Spleen (tissue), 11 donors: ENCODE measurements around the gene GRAMD1B. TPM values are rescaled to one million over a fixed set of nuclear protein-coding genes. Genes with fewer than 3 reads are reported as not detected.

Experiments
- DNase-seq: peaks from one replicate; pipeline ENCODE4 v3.0.0-alpha.2; 2020
- H3K27ac ChIP-seq, 8 donors: fragments of 200-600 bp; sonication (generic) in 7 of 8; 1 replicate in 4 of 8; 2 replicates in 4 of 8; pipeline versions ENCODE4 v1.5.0 to v1.8.0; 2016 to 2021; ENCODE audit warnings: inconsistent platforms in 4 of 8, mild to moderate bottlenecking in 4 of 8, moderate library complexity in 1 of 8
- H3K27me3 ChIP-seq, 7 donors: fragments of 200-600 bp; sonication (generic) in 6 of 7; replicated peaks in 1 of 7; 1 replicate in 4 of 7; 2 replicates in 3 of 7; pipeline versions ENCODE4 v1.5.0 to v1.8.0; 2016 to 2021; ENCODE audit warnings: inconsistent platforms in 3 of 7, mild to moderate bottlenecking in 1 of 7
- H3K36me3 ChIP-seq, 6 donors: fragments of 200-600 bp; sonication (generic) in 5 of 6; 1 replicate in 4 of 6; 2 replicates in 2 of 6; pipeline versions ENCODE4 v1.5.0 to v1.8.0; 2016 to 2021; ENCODE audit warnings: inconsistent platforms in 2 of 6
- H3K4me1 ChIP-seq, 6 donors: fragments of 200-600 bp; sonication (generic) in 5 of 6; 1 replicate in 3 of 6; 2 replicates in 3 of 6; pipeline versions ENCODE4 v1.5.0 to v1.8.0; 2016 to 2021; ENCODE audit warnings: inconsistent platforms in 3 of 6
- H3K4me3 ChIP-seq, 8 donors: fragments of 200-600 bp; sonication (generic) in 7 of 8; 1 replicate in 4 of 8; 2 replicates in 4 of 8; pipeline versions ENCODE4 v1.5.0 to v1.8.0; 2016 to 2021; ENCODE audit warnings: inconsistent platforms in 4 of 8, mild to moderate bottlenecking in 4 of 8, moderate library complexity in 2 of 8
- H3K9me3 ChIP-seq, 8 donors: fragments of 200-600 bp; sonication (generic) in 7 of 8; 1 replicate in 4 of 8; 2 replicates in 4 of 8; pipeline versions ENCODE4 v1.5.0 to v1.8.0; 2016 to 2021; ENCODE audit warnings: inconsistent platforms in 4 of 8
- POLR2A ChIP-seq, 3 donors: fragments of 450-650 bp; IDR thresholded peaks; one replicate each; pipeline ENCODE4 v1.5.1; 2017; ENCODE audit warnings: antibody characterized with exemption in 3 of 3, mild to moderate bottlenecking in 1 of 3
- POLR2AphosphoS5 ChIP-seq, 3 donors: sonication (generic); formaldehyde crosslinking; IDR thresholded peaks; one replicate each; pipeline ENCODE4 v1.5.1; 2017; ENCODE audit warnings: antibody characterized with exemption in 3 of 3
- WGBS, 5 donors: extraction: QIAGEN DNeasy Blood & Tissue Kit in 3 of 5; methylation state at CpG; one replicate each; pipeline versions ENCODE4 v1.1.5 to v1.1.7; 2013 to 2018; 5-methylcytosine and 5-hydroxymethylcytosine counted together
- intact Hi-C: fragments of 100-400 bp; cut with DNase I; formaldehyde crosslinking; loops from one replicate; pipeline ENCODE4 v1.15.0; 2023; ENCODE audit warnings: low total_unique reads
- polyA plus RNA-seq, 3 donors: library from polyadenylated mRNA; stranded (reverse); fragments of 200-250 nt; gene quantifications; one replicate each; pipeline ENCODE4 v1.2.1, GENCODE V29; 2013
- total RNA-seq, 7 donors: library from RNA; depleted of rRNA in 3 of 7; stranded (reverse); fragments of >200 nt in 3 of 7; fragmentation: NEBNext Ultra II Directional in 4 of 7; extraction: Animal tissue kit (Norgen Biotek cat#: 25700) in 4 of 7; gene quantifications; one replicate each; pipeline versions ENCODE4 v1.1.0 to v1.2.1, GENCODE V29; 2016 to 2021
- TF ChIP-seq, protein P1 (sequence below), 11 experiments: fragments of 200-600 bp in 7 of 11; fragments of 450-650 bp in 4 of 11; sonication (generic) in 4 of 11; IDR thresholded peaks in 8 of 11; conservative IDR thresholded peaks in 3 of 11; 1 replicate in 7 of 11; 2 replicates in 4 of 11; pipeline versions ENCODE4 v1.4.0 to v1.8.0; 2016 to 2021; ENCODE audit warnings: antibody characterized with exemption in 11 of 11, inconsistent platforms in 4 of 11, mild to moderate bottlenecking in 1 of 11
- donor health status: healthy with polysubstance abuse.
- donor health status: DM: no; HTN: no; CAD: no; lungs with moderate emphysema.
- donor health status: DM: no; HTN: no; CAD: no.
- donor health status: Bipolar disorder and iron deficiency.
- donor health status: healthy.
- donor health status: DM: no; HTN: no; CAD: no.
- donor health status: DM: yes; HTN: yes; CAD: no.

The GRAMD1B gene
- total and polyA plus RNA-seq, 10 donors, result 1.7 to 15.6 (median 7.5) TPM

- DNase-seq, result no peak
- H3K27ac ChIP-seq, result no peak overlapping the region
- no peaks in the 10 kb centered on the region for H3K36me3 ChIP-seq
- WGBS, 5 donors, result 38 to 54% (median 44%) methylated on average over 4 of the region's 4 CpGs
- peaks cover 0 to 71% (median 19%) of the 10 kb centered on the region in 6 donors for H3K4me1 ChIP-seq
- intact Hi-C loops, result no loop called here
- no peaks in the 10 kb centered on the region for H3K9me3 ChIP-seq
- H3K27me3 ChIP-seq, result peaks cover 0 to 8% (median 0%) of the 10 kb centered on the region in 7 donors
- TF ChIP-seq POLR2A (IDR thresholded peaks at IDR 0.05) (no peak), POLR2AphosphoS5 (IDR thresholded peaks at IDR 0.05) (no peak)
- TF ChIP-seq, protein P1, sequence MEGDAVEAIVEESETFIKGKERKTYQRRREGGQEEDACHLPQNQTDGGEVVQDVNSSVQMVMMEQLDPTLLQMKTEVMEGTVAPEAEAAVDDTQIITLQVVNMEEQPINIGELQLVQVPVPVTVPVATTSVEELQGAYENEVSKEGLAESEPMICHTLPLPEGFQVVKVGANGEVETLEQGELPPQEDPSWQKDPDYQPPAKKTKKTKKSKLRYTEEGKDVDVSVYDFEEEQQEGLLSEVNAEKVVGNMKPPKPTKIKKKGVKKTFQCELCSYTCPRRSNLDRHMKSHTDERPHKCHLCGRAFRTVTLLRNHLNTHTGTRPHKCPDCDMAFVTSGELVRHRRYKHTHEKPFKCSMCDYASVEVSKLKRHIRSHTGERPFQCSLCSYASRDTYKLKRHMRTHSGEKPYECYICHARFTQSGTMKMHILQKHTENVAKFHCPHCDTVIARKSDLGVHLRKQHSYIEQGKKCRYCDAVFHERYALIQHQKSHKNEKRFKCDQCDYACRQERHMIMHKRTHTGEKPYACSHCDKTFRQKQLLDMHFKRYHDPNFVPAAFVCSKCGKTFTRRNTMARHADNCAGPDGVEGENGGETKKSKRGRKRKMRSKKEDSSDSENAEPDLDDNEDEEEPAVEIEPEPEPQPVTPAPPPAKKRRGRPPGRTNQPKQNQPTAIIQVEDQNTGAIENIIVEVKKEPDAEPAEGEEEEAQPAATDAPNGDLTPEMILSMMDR (IDR thresholded peaks at IDR 0.05 in 8 of 11, conservative IDR thresholded peaks at IDR 0.05 in 3 of 11), result no peak
- H3K4me3 ChIP-seq, result no peak overlapping the region
Observed at GRCh38 chr11:123480290-123480815, 50.3 kb downstream of the GRAMD1B start.

DNA sequence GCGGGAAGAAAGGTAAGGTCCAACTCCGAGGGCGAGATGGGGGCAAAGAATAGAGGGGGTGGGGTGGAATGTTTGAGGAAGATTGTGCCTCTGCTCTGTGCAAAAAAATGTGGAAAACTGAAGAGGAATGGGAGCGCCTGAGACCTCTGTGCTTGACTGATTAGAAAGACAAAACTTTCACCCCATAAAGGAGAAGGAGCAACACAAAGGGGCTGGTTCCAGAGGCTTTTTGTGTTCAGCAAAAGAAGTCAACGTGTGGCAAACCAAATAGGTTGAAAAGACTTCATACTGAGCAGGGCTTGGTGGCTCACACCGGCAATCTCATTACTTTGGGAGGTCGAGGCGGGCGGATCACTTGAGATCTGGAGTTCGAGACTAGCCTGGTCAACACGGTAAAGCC lies 50.8 kb downstream of the GRAMD1B start:
- Histone ChIP-seq H3K36me3 (no peaks in the 10 kb centered on the region), H3K27me3 (peaks cover 0 to 11% (median 0%) of the 10 kb centered on the region in 7 donors), H3K4me1 (peaks cover 0 to 65% (median 19%) of the 10 kb centered on the region in 6 donors), H3K4me3 (no peak overlapping the region), H3K9me3 (no peaks in the 10 kb centered on the region), H3K27ac (no peak overlapping the region)
- intact Hi-C loops, result no loop called here
- WGBS, 5 donors, result 58 to 82% (median 67%) methylated on average over 11 of the region's 11 CpGs
- TF ChIP-seq POLR2A (IDR thresholded peaks at IDR 0.05), result no peak
- no peak for TF ChIP-seq POLR2AphosphoS5 (IDR thresholded peaks at IDR 0.05)
- TF ChIP-seq, protein P1 (IDR thresholded peaks at IDR 0.05 in 8 of 11, conservative IDR thresholded peaks at IDR 0.05 in 3 of 11), result no peak
- DNase-seq, result no peak

DNA sequence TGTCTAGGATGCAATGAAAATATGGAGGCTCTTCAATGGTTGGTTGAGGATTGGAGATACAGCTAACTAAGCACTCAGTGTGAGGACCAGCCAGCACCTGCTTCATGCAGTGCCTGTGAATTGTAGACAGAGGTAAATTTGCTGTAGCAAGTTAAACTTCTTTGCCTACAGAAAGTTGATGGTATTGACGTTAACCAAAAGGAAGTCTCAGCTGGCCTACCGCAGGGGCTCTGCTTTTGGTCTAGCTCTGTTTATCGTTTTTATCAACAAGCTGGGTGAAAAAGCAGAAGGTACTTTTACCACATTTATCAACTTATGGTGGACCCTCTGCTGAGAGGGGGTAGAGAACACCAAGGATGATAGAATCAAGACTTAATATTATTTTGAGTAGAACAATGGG lies 51.6 kb downstream of the GRAMD1B start:
- intact Hi-C loops, result no loop called here
- 19 to 37% (median 31%) methylated on average over 3 of the region's 3 CpGs for WGBS, 5 donors
- H3K4me1 ChIP-seq, result peaks cover 0 to 65% (median 19%) of the 10 kb centered on the region in 6 donors
- H3K9me3 ChIP-seq, result no peaks in the 10 kb centered on the region
- no peak overlapping the region for H3K4me3 ChIP-seq
- TF ChIP-seq, protein P1 (IDR thresholded peaks at IDR 0.05 in 8 of 11, conservative IDR thresholded peaks at IDR 0.05 in 3 of 11), result no peak
- H3K36me3 ChIP-seq, result no peaks in the 10 kb centered on the region
- H3K27me3 ChIP-seq, result peaks cover 0 to 16% (median 0%) of the 10 kb centered on the region in 7 donors
- DNase-seq, result no peak
- H3K27ac ChIP-seq, result no peak overlapping the region

- Histone ChIP-seq H3K36me3 (no peaks in the 10 kb centered on the region), H3K27me3 (peaks cover 0 to 16% (median 0%) of the 10 kb centered on the region in 7 donors), H3K9me3 (no peaks in the 10 kb centered on the region), H3K4me1 (peaks cover 0 to 65% (median 19%) of the 10 kb centered on the region in 6 donors), H3K27ac (no peak overlapping the region), H3K4me3 (no peak overlapping the region)
- TF ChIP-seq, protein P1 (IDR thresholded peaks at IDR 0.05 in 8 of 11, conservative IDR thresholded peaks at IDR 0.05 in 3 of 11), result no peak
- TF ChIP-seq POLR2A (IDR thresholded peaks at IDR 0.05) (no peak), POLR2AphosphoS5 (IDR thresholded peaks at IDR 0.05) (no peak)
- intact Hi-C loops, result no loop called here
- DNase-seq, result no peak
- 68 to 83% (median 72%) methylated on average over 6 of the region's 6 CpGs for WGBS, 5 donors
Observed at GRCh38 chr11:123482218-123482617, 52.1 kb downstream of the GRAMD1B start.
